Muscle layer of colon (tissue), 2 donors: ENCODE measurements around the gene ATAD2B.

Experiments used
- H3K27ac ChIP-seq: one replicate; pipeline ENCODE4 v1.7.0; 2013; ENCODE audit warnings: low read depth, mild to moderate bottlenecking, low read length, moderate library complexity
- H3K27me3 ChIP-seq, 2 donors: one replicate each; pipeline ENCODE4 v1.7.0; 2013; ENCODE audit warnings: low read length in 2 of 2, mild to moderate bottlenecking in 2 of 2; ENCODE audit not compliant: insufficient read depth in 2 of 2, control insufficient read depth in 1 of 2
- H3K36me3 ChIP-seq: one replicate; pipeline ENCODE4 v1.7.0; 2013; ENCODE audit warnings: mild to moderate bottlenecking, low read length; ENCODE audit not compliant: insufficient read depth
- H3K4me1 ChIP-seq: one replicate; pipeline ENCODE4 v1.7.0; 2013; ENCODE audit warnings: mild to moderate bottlenecking, low read length; ENCODE audit not compliant: insufficient read depth
- H3K4me3 ChIP-seq, 2 donors: one replicate each; pipeline ENCODE4 v1.7.0; 2013; ENCODE audit warnings: low read length in 2 of 2, low read depth in 1 of 2, mild to moderate bottlenecking in 1 of 2, moderate library complexity in 1 of 2
- H3K9ac ChIP-seq: one replicate; pipeline ENCODE4 v1.7.0; 2013; ENCODE audit warnings: low read length
- H3K9me3 ChIP-seq: one replicate; pipeline ENCODE4 v1.7.0; 2013; ENCODE audit warnings: mild to moderate bottlenecking, low read length
- donor health status: abdominal sarcoma.
- donor health status: Adenocarcinoma of cecum.

The ATAD2B gene

DNA sequence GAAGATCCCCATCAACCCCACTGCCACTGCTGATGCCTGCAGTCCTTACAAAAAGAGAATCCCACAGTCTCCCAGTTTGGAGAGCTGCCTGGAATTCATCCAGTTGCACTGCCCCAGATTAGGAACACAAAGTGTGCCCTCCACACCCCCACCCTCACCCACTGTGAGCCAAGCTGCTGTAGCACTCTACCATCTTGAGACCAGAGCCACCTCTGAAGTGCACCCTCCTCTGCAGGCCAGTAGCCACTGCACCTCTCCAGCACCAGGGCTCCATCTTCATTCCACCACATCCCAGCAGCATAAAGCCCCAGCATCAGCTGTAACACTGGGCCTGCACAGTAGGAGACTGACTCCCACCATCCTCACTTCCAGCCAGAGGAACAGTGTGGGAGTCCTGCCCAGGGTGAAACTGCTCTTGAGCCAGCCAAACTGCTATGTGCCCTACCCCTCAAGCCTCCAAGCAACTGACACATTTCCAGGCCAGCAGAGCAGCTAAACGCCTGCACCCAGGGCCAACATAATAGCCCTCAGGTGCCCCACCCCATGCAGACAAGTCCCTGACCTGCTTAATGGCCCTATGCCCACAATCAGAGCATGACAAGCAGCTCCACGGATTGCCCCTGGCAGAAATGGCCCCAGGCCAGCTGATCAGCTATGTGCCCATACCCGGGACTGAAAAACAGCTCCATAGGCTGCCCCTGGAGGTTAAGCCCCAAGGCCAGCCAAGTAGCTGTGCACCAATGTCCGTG, 206.0 kb downstream of the ATAD2B start:
- no peak overlapping the region for H3K27ac ChIP-seq
- H3K4me3 ChIP-seq: no peak overlapping the region
- no peak overlapping the region for H3K9ac ChIP-seq
- no peaks in the 10 kb centered on the region for H3K4me1 ChIP-seq
- H3K36me3 ChIP-seq: no peaks in the 10 kb centered on the region
- no peaks in the 10 kb centered on the region for H3K27me3 ChIP-seq
- H3K9me3 ChIP-seq: peaks cover 5% of the 10 kb centered on the region

DNA sequence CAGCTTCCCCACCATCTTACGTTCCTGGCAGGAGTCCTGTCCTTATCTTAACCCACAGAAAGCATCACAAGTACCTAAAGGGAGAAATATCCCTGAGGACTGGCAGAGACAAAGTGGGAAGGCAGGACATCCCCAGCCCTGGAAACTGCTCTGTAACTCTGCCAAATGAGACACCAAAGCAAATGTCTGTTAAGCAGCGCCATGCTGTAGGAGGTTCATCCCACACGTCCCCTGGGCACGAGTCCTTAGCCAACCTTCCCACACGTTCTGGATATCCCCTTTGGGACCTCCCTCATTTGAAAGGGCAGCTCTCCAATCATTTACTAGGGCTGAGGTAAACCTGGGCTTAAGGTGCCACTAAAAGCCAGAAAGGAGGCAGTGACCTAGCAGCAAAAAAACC, 207.2 kb downstream of the ATAD2B start:
- Histone ChIP-seq H3K4me1 (no peaks in the 10 kb centered on the region), H3K9me3 (peaks cover 5% of the 10 kb centered on the region), H3K27me3 (no peaks in the 10 kb centered on the region), H3K27ac (no peak overlapping the region), H3K9ac (no peak overlapping the region), H3K36me3 (no peaks in the 10 kb centered on the region), H3K4me3 (no peak overlapping the region)

DNA sequence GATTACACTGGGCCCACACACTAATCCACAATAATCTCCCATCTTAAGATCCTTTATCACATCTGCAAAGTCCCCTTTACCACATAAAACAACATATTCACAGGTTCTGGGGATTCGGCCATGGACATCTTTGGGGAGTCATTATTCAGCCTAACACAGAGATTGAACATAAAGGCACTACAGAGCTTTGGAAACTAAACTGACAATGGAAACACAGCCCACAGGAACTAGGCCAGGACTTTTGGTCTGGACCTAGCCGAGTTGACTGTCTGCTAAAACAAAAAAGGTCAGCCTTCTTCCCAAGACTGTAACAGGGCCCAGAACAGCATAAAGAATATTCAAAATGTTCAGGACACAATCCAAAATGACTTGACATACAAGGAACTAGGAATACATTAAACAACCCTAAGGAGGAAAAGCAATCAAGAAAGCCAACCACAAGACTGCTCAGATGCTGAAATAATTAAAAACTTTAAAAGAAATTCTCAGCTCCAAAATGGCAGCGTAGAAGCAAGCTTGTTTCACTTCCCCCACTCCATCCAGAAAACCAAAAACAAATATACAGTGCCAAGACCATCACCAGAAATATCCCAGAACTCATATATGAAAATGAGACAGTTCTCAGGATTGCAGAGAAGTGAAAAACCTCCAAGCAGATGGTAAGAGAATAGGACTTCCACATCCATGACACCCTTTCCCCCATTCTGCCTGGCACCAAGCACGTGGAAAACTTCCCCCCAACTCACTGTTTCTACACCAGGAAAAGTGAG, 207.8 kb downstream of the ATAD2B start:
- no peaks in the 10 kb centered on the region for H3K36me3 ChIP-seq
- H3K9ac ChIP-seq: no peak overlapping the region
- no peaks in the 10 kb centered on the region for H3K4me1 ChIP-seq
- H3K4me3 ChIP-seq: no peak overlapping the region
- H3K27ac ChIP-seq: no peak overlapping the region
- no peaks in the 10 kb centered on the region for H3K27me3 ChIP-seq
- H3K9me3 ChIP-seq: peaks cover 5% of the 10 kb centered on the region

- H3K27me3 ChIP-seq: no peaks in the 10 kb centered on the region
- no peaks in the 10 kb centered on the region for H3K36me3 ChIP-seq
- no peak overlapping the region for H3K9ac ChIP-seq
- no peaks in the 10 kb centered on the region for H3K4me1 ChIP-seq
- H3K9me3 ChIP-seq: no peaks in the 10 kb centered on the region
- H3K27ac ChIP-seq: no peak overlapping the region
- H3K4me3 ChIP-seq: no peak overlapping the region
Observed at GRCh38 chr2:23713351-23713750, 213.6 kb downstream of the ATAD2B start.

DNA sequence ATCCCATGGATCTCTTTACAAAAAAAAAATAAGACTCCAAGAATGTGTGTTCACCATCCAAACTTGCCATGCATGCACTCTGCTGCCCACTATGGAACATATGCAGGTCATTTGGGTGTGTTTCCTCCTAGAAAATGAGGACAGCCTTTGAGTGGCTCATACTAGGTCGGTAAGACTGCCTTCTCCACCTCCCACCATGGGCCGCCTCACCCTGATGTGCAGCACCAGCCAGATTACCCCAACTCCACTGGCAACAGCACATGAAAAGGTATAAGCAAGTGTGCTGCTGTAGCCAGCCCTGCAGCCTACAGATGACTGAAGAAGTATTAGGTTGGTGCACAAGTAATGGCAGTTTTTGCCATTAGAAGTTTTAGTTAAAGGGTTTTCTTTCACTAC, 214.2 kb downstream of the ATAD2B start:
- Histone ChIP-seq H3K27ac (no peak overlapping the region), H3K4me1 (no peaks in the 10 kb centered on the region), H3K4me3 (no peak overlapping the region), H3K9ac (no peak overlapping the region), H3K27me3 (no peaks in the 10 kb centered on the region), H3K36me3 (no peaks in the 10 kb centered on the region), H3K9me3 (no peaks in the 10 kb centered on the region)

GRCh38 chr2:23711979-23712755, 214.8 kb downstream of the ATAD2B start:
- no peak overlapping the region for H3K27ac ChIP-seq

DNA sequence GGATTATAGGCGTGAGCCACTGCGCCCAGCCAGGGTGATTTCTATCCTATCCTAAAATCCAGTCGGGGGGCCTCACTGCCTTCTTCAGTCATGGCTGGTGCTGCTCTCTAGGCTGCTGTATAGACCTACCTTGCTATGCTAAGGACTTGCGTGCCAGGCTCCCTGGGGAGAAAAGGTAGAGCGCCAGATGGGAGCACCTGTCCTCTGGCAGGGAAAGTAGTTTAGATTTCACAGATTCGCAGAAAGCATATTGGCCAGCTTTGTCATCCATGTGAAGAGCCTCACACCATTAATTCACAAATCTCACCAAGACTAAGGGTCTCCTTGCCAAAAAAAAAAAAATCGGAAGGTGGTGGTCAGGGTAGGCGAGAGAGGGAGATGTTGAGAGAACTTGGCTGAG, 217.6 kb downstream of the ATAD2B start:
- no peak overlapping the region for H3K9ac ChIP-seq
- H3K36me3 ChIP-seq: peaks cover 8% of the 10 kb centered on the region
- no peak overlapping the region for H3K4me3 ChIP-seq
- H3K9me3 ChIP-seq: no peaks in the 10 kb centered on the region
- no peaks in the 10 kb centered on the region for H3K27me3 ChIP-seq
- peaks cover 6% of the 10 kb centered on the region for H3K4me1 ChIP-seq
- no peak overlapping the region for H3K27ac ChIP-seq

More at GRCh38 chr2:23711979-23712755, 214.8 kb downstream of the ATAD2B start:
- Histone ChIP-seq H3K4me1 (peaks cover 4% of the 10 kb centered on the region), H3K9ac (no peak overlapping the region), H3K4me3 (no peak overlapping the region), H3K36me3 (no peaks in the 10 kb centered on the region), H3K9me3 (no peaks in the 10 kb centered on the region), H3K27me3 (no peaks in the 10 kb centered on the region)

DNA sequence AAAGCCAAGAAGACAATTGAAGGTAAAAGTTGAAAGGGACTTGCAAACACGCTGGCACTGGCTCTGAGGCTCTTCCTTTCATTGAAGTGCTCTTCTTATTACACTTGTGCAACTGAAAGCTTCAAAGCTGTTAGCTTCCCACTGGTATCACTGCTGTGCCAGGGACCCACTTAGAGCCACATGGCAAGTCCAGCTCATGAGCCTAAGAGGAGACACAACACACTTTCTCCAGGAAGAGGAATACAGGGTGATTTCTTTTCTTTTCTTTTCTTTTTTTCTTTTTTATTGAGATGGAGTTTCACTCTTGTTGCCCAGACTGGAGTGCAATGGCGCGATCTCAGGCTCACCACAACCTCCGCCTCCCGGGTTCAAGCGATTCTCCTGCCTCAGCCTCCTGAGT, 218.2 kb downstream of the ATAD2B start:
- H3K27me3 ChIP-seq: no peaks in the 10 kb centered on the region
- no peak overlapping the region for H3K4me3 ChIP-seq
- H3K9ac ChIP-seq: no peak overlapping the region
- peaks cover 6% of the 10 kb centered on the region for H3K4me1 ChIP-seq
- no peaks in the 10 kb centered on the region for H3K9me3 ChIP-seq
- H3K27ac ChIP-seq: no peak overlapping the region
- H3K36me3 ChIP-seq: peaks cover 8% of the 10 kb centered on the region

GRCh38 chr2:23707096-23707495, 219.8 kb downstream of the ATAD2B start:
- Histone ChIP-seq H3K4me3 (no peak overlapping the region), H3K9ac (no peak overlapping the region), H3K9me3 (no peaks in the 10 kb centered on the region), H3K36me3 (peaks cover 19% of the 10 kb centered on the region), H3K27me3 (no peaks in the 10 kb centered on the region), H3K27ac (no peak overlapping the region), H3K4me1 (peaks cover 6% of the 10 kb centered on the region)

DNA sequence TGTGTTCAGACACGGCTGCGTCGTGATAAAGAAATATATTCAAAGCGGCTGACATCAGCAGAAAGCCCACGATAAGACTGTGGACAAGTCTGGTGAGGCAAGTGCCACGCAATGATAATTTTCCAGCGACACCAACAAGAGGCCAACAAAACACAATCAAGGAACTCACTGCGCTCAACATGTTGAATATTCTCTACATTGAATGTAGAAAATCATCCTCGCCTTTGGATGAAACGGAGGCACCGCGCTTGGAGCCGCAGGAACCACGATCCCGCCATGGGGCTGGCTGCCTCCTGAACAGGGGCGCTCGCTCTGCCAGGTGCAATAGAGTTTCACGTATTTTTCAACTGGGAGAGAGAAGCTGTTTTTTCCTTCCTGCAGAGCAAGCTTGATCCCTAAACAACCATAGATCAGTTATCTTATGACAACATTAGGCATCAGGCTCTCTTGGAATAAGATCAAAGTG, 220.3 kb downstream of the ATAD2B start:
- H3K4me3 ChIP-seq: no peak overlapping the region
- H3K27ac ChIP-seq: peak overlapping the region; percentile 23
- H3K27me3 ChIP-seq: no peaks in the 10 kb centered on the region

More for the DNA sequence above, 220.3 kb downstream of the ATAD2B start:
- Histone ChIP-seq H3K9me3 (no peaks in the 10 kb centered on the region), H3K36me3 (peaks cover 19% of the 10 kb centered on the region), H3K9ac (no peak overlapping the region), H3K4me1 (peaks cover 6% of the 10 kb centered on the region)
